Kidney (tissue), 14 donors: ENCODE measurements around the gene RANBP3. TPM values are rescaled to one million over a fixed set of nuclear protein-coding genes. Genes with fewer than 3 reads are reported as not detected.

Experiments used
- DNase-seq, 5 donors: peaks; one replicate each; pipeline ENCODE4 v3.0.0-alpha.2; 2013 to 2020
- FAIRE-seq: peaks from 2 replicates; lab custom pipeline; 2012; peaks lifted over from hg19 to GRCh38; lab: Jason Lieb, UNC
- H3K27ac ChIP-seq, 2 donors: one replicate each; pipeline ENCODE4 v1.7.0; 2013; ENCODE audit warnings: low read depth in 2 of 2, low read length in 2 of 2, inconsistent platforms in 1 of 2
- H3K27me3 ChIP-seq: one replicate; pipeline ENCODE4 v1.7.1; 2013; ENCODE audit warnings: low read length, inconsistent platforms; ENCODE audit not compliant: control insufficient read depth, insufficient read depth
- H3K36me3 ChIP-seq, 3 donors: one replicate each; pipeline versions ENCODE4 v1.7.0 to v1.7.1; 2013; ENCODE audit warnings: low read length in 3 of 3, control low read depth in 1 of 3, inconsistent platforms in 1 of 3; ENCODE audit not compliant: insufficient read depth in 3 of 3, control insufficient read depth in 2 of 3
- H3K4me1 ChIP-seq, 3 donors: one replicate each; pipeline versions ENCODE4 v1.7.0 to v1.7.1; 2013; ENCODE audit warnings: low read length in 3 of 3, inconsistent platforms in 1 of 3, low read depth in 1 of 3; ENCODE audit not compliant: control insufficient read depth in 2 of 3, insufficient read depth in 2 of 3
- H3K4me3 ChIP-seq, 3 donors: one replicate each; pipeline versions ENCODE4 v1.7.0 to v1.8.1; 2013; ENCODE audit warnings: low read length in 3 of 3, control low read depth in 1 of 3, inconsistent platforms in 1 of 3
- H3K9ac ChIP-seq, 3 donors: one replicate each; pipeline versions ENCODE4 v1.7.0 to v1.7.1; 2013; ENCODE audit warnings: low read length in 3 of 3, control low read depth in 1 of 3, inconsistent platforms in 1 of 3
- H3K9me3 ChIP-seq, 3 donors: one replicate each; pipeline versions ENCODE4 v1.7.0 to v1.7.1; 2013; ENCODE audit warnings: low read length in 3 of 3, control low read depth in 1 of 3, inconsistent platforms in 1 of 3; ENCODE audit not compliant: control insufficient read depth in 2 of 3, insufficient read depth in 1 of 3
- intact Hi-C: fragments of 100-400 bp; cut with DNase I; formaldehyde crosslinking; loops from one replicate; pipeline ENCODE4 v1.11.1; 2022
- polyA plus RNA-seq: library from polyadenylated mRNA; stranded (reverse); fragments of 350-450 nt; fragmentation: Illumina TruSeq; extraction: RNeasy Lipid Tissue Mini Kit (QIAGEN cat#74804); gene quantifications from one replicate; pipeline ENCODE4 v1.2.3, GENCODE V29; 2014; ENCODE audit warnings: low read depth, low replicate concordance; ENCODE audit not compliant: insufficient read depth
- total RNA-seq: library from RNA; stranded (reverse); fragmentation: NEBNext Ultra II Directional; extraction: Animal tissue kit (Norgen Biotek cat#: 25700); gene quantifications from one replicate; pipeline ENCODE4 v1.2.1, GENCODE V29; 2021
- TF ChIP-seq, protein P1 (sequence below): IDR thresholded peaks from 3 replicates; pipeline ENCODE4 v1.5.1; 2012; ENCODE audit warnings: mild to moderate bottlenecking, moderate library complexity, borderline replicate concordance; ENCODE audit not compliant: insufficient read depth; ENCODE audit errors: extremely low read depth
- donor health status: control.
- donor health status: control.
- donor health status: control.
- donor health status: control.
- donor health status: control.
- donor health status: DM: yes; HTN: yes; CAD: no.
- donor health status: Normal renal cell carcinoma (clear cell type).

Gene RANBP3
- total and polyA plus RNA-seq, 2 donors from 2014 or later = 33.7 to 69.7 TPM

DNA sequence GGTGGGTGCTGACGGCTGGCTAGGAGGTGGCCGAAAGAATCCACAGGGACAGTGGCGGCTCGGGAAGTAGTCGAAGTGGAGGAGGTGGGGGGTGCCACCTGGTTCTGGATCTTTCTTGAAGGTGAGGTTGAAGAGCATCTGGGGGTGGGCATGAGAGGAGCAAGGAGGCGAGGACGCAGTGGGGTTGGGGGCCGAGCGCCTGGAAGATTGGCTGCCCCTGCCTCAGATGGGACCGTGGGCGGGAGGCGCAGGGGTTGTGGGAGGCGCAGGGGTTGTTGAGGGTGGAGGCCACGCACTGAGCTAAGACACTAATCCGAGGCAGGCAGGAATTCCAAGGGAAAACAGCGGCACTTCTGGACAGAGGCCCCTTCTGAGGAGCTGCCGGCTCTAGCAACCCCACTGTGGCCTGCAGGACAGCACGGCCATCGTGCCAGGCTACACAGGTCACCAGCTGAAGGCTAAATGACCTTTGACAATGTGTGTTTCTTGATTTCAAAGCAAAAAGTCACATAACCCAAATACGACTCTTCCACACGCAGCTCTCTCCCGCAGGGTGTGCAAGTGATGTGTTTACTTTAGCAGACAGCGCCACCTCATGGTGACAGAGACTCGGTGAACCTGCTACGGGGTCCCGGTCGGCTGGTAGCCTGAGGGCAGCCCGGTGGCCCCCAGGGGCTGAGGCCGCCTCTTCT lies 44.1 kb upstream of the RANBP3 start:
- peaks cover 0 to 3% (median 0%) of the 10 kb centered on the region in 3 donors for H3K4me1 ChIP-seq
- DNase-seq = peak; percentile 82 to 96 (median 89)
- H3K4me3 ChIP-seq = no peak overlapping the region
- no peaks in the 10 kb centered on the region for H3K27me3 ChIP-seq
- FAIRE-seq = no peak
- intact Hi-C loops = no loop called here
- H3K36me3 ChIP-seq = no peaks in the 10 kb centered on the region
- TF ChIP-seq, protein P1, sequence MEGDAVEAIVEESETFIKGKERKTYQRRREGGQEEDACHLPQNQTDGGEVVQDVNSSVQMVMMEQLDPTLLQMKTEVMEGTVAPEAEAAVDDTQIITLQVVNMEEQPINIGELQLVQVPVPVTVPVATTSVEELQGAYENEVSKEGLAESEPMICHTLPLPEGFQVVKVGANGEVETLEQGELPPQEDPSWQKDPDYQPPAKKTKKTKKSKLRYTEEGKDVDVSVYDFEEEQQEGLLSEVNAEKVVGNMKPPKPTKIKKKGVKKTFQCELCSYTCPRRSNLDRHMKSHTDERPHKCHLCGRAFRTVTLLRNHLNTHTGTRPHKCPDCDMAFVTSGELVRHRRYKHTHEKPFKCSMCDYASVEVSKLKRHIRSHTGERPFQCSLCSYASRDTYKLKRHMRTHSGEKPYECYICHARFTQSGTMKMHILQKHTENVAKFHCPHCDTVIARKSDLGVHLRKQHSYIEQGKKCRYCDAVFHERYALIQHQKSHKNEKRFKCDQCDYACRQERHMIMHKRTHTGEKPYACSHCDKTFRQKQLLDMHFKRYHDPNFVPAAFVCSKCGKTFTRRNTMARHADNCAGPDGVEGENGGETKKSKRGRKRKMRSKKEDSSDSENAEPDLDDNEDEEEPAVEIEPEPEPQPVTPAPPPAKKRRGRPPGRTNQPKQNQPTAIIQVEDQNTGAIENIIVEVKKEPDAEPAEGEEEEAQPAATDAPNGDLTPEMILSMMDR = peak; percentile 84
- no peak overlapping the region for H3K27ac ChIP-seq
- H3K9me3 ChIP-seq = no peaks in the 10 kb centered on the region
- H3K9ac ChIP-seq = no peak overlapping the region

DNA sequence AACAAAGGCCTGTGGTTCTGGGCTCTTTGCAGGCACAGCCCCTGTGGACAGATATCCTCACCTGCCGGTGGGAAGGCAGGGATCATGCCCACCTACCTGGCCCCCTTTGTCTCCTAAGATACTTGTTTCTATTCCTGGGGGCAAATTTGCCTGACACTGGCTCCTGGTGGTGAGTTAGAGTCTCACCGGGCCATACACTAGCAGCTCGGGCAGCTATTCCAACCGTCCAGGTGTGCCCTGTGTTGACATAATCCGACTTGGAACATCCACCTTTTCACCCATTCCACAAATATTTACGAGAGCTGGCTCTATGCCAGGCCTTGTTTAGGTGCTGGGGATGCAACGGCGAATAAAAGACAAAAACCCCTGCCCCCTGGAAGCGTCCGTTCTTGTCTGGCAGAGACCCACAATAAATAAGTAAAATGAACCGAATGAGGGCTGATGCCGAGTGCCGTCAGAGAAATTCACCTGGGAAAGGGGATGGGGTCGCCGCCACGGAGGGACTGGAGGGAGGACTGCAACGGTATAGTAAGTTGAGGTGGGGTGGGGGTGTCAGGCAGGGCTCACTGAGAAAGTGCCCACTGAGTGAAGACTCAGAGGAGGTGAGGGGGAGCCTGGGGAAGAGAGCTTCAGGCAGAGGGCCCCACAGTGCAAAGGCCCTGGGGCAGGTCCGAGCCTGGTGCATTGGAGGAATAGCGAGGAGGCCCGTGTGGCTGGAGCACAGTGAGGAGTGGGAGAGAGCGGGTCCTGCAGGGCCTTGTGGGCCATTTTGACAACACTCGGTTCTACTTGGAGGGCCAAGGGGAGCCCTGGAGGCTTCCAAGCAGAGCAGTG lies 43.2 kb upstream of the RANBP3 start:
- Histone ChIP-seq H3K36me3 (no peaks in the 10 kb centered on the region), H3K9me3 (no peaks in the 10 kb centered on the region), H3K27ac (no peak overlapping the region), H3K27me3 (no peaks in the 10 kb centered on the region), H3K4me3 (no peak overlapping the region), H3K4me1 (peaks cover 0 to 3% (median 0%) of the 10 kb centered on the region in 3 donors), H3K9ac (no peak overlapping the region)
- intact Hi-C loops = no loop called here
- TF ChIP-seq, protein P1 = no peak
- FAIRE-seq (no peak), DNase-seq (peak in 1 of 5 donors; percentile 34)

DNA sequence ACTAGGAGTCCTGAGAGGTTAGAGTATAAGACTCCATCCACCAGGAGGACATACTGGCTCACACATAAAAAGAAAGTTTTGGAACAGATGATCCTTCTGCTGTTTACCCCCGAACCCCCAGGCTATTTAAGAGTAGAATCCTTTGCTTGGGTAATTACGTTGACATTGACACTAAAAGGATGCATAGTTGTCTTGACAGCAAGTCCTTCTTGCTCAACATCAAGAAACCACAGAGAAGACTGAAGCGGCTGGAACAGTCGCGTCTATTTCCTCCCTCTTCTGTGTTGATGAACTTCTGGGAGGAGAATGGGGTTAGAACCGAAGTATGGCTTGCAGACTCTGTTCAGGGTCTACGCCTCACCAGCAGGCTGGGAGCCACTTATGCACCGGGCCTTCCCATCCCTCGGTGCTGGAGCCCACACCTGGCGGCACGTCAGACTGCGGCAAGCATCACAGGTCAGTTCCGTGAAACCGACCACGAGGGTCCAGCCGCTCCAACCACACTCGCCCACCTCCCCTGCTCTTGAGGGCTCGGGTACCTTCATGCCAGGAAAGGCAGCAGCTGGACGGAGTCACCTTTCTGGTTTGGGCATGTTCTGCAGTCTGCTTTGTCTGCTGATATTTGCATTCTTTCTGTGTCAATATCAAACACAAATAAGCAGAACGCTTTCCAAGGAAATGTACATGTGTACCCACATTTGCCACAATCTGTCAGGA lies 42.4 kb upstream of the RANBP3 start:
- Histone ChIP-seq H3K4me3 (no peak overlapping the region), H3K27me3 (no peaks in the 10 kb centered on the region), H3K9me3 (no peaks in the 10 kb centered on the region), H3K27ac (no peak overlapping the region), H3K9ac (no peak overlapping the region), H3K4me1 (peaks cover 0 to 3% (median 0%) of the 10 kb centered on the region in 3 donors), H3K36me3 (no peaks in the 10 kb centered on the region)
- peak in 1 of 5 donors; percentile 45 for DNase-seq
- TF ChIP-seq, protein P1 = no peak
- FAIRE-seq = no peak
- intact Hi-C loops = no loop called here
